ENCODE data around the gene DPY19L1.
"Not testable (repeated sequence)": the region's sequence is repeated elsewhere in the genome, so short reads cannot be mapped to it uniquely, and the experiment has no call there.

- not testable (repeated sequence) for TF ChIP-seq CTCF, EZH2, EZH2phosphoT487 (IDR thresholded peaks at IDR 0.05)
Measured at GRCh38 chr7:34966504-34966903, 70.8 kb downstream of the DPY19L1 start.
